Measurements from ENCODE around the gene SLC25A3. TPM values are rescaled to one million over a fixed set of nuclear protein-coding genes. Genes with fewer than 3 reads are reported as not detected.
"Not testable (repeated sequence)": the region's sequence is repeated elsewhere in the genome, so short reads cannot be mapped to it uniquely, and the experiment has no call there.

The SLC25A3 gene
- total and polyA plus RNA-seq, 5 donors, result 961 to 1,403 (median 1,087) TPM

DNA sequence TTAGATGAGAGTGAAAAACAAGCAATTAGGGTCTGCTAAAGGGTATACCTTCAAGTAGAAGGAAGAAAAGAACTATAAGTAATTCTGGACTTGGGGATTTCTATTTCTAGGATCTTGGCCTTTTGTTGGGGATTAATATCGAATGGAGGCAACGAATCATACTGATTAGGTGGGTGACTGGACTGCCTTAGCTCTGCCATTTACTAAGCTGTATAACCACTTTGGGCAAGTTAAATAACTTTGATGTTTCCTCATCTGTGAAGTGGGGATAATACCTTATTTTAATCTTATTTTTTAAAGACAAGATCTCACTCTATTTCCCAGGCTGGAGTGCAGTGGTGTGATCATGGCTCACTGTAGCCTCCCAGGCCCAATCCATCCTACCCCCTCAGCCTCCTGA is 44.5 kb downstream of the SLC25A3 start:
- H3K4me3 ChIP-seq (ENCODE audit: low read length), result no peak overlapping the region
- ATAC-seq (no peak), DNase-seq (no peak)
- WGBS, result 96% methylated on average over 2 of the region's 2 CpGs
- H3K27me3 ChIP-seq (ENCODE audit: control insufficient read depth, insufficient read depth), result no peaks in the 10 kb centered on the region
- H3K9me3 ChIP-seq (ENCODE audit: control insufficient read depth, low read length), result no peaks in the 10 kb centered on the region
- intact Hi-C loops (cut with DNase I), result no loop called here
- H3K4me1 ChIP-seq (ENCODE audit: control insufficient read depth, insufficient read depth, low read length), result peaks cover 1% of the 10 kb centered on the region
- no peak overlapping the region for H3K27ac ChIP-seq (ENCODE audit: low read length)

DNA sequence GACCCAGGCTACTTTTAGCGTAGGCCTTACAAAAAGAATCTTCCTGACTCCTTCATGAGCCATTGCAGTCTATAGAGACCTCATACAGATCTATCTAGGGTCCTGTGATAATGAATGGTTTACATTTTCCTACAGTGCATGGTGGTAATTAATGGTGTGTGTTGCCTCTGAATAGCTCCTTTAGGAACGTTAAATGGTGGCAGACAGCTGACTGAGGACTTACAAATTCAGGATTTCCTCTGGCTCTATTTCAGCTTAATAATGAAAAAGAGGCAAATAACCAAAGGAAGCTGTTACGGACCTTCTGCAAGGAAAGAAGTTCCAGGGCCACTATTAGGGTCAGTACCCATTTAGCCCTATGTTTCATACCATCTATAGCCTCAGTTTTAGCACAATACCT is 46.0 kb downstream of the SLC25A3 start:
- Histone ChIP-seq H3K4me3 (ENCODE audit: low read length) (no peak overlapping the region), H3K27ac (ENCODE audit: low read length) (no peak overlapping the region), H3K27me3 (ENCODE audit: control insufficient read depth, insufficient read depth) (no peaks in the 10 kb centered on the region), H3K9me3 (ENCODE audit: control insufficient read depth, low read length) (no peaks in the 10 kb centered on the region), H3K4me1 (ENCODE audit: control insufficient read depth, insufficient read depth, low read length) (peaks cover 1% of the 10 kb centered on the region)
- intact Hi-C loops (cut with DNase I), result no loop called here
- ATAC-seq (no peak), DNase-seq (no peak)
- WGBS, result 70% methylated on average over 3 of the region's 3 CpGs

- 96% methylated on average over 5 of the region's 5 CpGs for WGBS
- intact Hi-C loops (cut with DNase I), result loop anchor here in 2 of 4 donors (10.0 kb wide), 1 partner anchor 48 kb away; the partner anchor contains the start of gene SLC25A3 (in 2 of the 2)
- not testable (repeated sequence) for H3K27ac ChIP-seq (ENCODE audit: low read length); H3K4me1 ChIP-seq (ENCODE audit: control insufficient read depth, insufficient read depth, low read length); ATAC-seq; DNase-seq; H3K4me3 ChIP-seq (ENCODE audit: low read length); H3K27me3 ChIP-seq (ENCODE audit: control insufficient read depth, insufficient read depth); H3K9me3 ChIP-seq (ENCODE audit: control insufficient read depth, low read length)
Measured at GRCh38 chr12:98642801-98643200, 49.3 kb downstream of the SLC25A3 start.

DNA sequence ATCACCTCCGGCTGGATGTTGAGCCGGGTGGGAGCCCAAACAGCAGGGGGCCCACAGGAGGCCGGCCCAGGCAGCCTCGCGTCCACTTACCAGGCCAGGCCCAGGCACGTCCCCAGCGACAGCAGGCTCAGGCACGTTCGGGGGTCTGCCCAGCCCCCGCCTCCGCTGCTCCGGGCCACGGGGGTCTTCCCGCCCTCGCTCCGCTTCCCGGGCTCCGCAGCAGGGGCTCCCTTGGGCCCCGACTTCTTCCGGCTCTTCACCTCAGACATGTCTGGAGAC is 50.9 kb downstream of the SLC25A3 start:
- no peaks in the 10 kb centered on the region for H3K9me3 ChIP-seq (ENCODE audit: control insufficient read depth, low read length)
- no peaks in the 10 kb centered on the region for H3K4me1 ChIP-seq (ENCODE audit: control insufficient read depth, insufficient read depth, low read length)
- ATAC-seq (peak; percentile 27 to 64), DNase-seq (peak in 2 of 3 donors; percentile 53 to 78)
- H3K4me3 ChIP-seq (ENCODE audit: low read length), result peak overlapping the region; percentile 93
- no peaks in the 10 kb centered on the region for H3K27me3 ChIP-seq (ENCODE audit: control insufficient read depth, insufficient read depth)
- intact Hi-C loops (cut with DNase I), result loop anchor here in 2 of 4 donors (10.0 kb wide), 1 partner anchor 50 kb away; the partner anchor contains the start of gene SLC25A3 (in 2 of the 2)
- peak overlapping the region; percentile 31 for H3K27ac ChIP-seq (ENCODE audit: low read length)
- WGBS, result under 1% methylated on average over 20 of the region's 20 CpGs

- peak within 1 kb of the TSS; percentile 93 for H3K4me3 ChIP-seq (ENCODE audit: low read length)
- WGBS, result under 1% methylated on average over 91 of the region's 91 CpGs
- peak; percentile 99 to 100 (median 99) for DNase-seq
- no peaks in the 10 kb centered on the region for H3K27me3 ChIP-seq (ENCODE audit: control insufficient read depth, insufficient read depth)
- H3K9me3 ChIP-seq (ENCODE audit: control insufficient read depth, low read length), result no peaks in the 10 kb centered on the region
- H3K4me1 ChIP-seq (ENCODE audit: control insufficient read depth, insufficient read depth, low read length), result no peaks in the 10 kb centered on the region
- intact Hi-C loops (cut with DNase I), result loop anchor here in 2 of 4 donors (10.0 kb wide), 1 partner anchor 50 kb away; the partner anchor contains the start of gene SLC25A3 (in 2 of the 2)
- peak within 1 kb of the TSS; percentile 53 for H3K27ac ChIP-seq (ENCODE audit: low read length)
- peak; percentile 99 for ATAC-seq
Measured at GRCh38 chr12:98644712-98645571, 51.5 kb downstream of the SLC25A3 start, which contains the start of the genes APAF1 and IKBIP. APAF1 (plus strand) TSS chr12:98645290; CDS start chr12:98648360, 3,070 bp downstream. IKBIP (minus strand) TSS chr12:98644788; CDS start chr12:98644701, 87 bp downstream.

DNA sequence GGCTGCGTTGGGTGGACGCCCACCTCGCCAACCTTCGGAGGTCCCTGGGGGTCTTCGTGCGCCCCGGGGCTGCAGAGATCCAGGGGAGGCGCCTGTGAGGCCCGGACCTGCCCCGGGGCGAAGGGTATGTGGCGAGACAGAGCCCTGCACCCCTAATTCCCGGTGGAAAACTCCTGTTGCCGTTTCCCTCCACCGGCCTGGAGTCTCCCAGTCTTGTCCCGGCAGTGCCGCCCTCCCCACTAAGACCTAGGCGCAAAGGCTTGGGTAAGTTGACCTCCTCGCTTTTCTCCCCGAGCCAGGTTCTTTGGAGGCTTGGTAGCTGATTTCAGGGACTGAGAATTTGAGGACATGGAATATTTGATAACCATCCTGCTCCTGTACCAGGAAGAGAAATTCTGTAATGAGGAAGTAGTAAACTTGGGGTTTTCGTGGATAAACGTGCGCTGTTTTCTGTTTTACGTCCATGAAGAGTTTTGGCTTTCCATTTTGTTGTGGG is 52.1 kb downstream of the SLC25A3 start:
- intact Hi-C loops (cut with DNase I), result loop anchor here in 2 of 4 donors (10.0 kb wide), 1 partner anchor 51 kb away; the partner anchor contains the start of gene SLC25A3 (in 2 of the 2)
- ATAC-seq (peak; percentile 14 to 30), DNase-seq (peak in 1 of 3 donors; percentile 42)
- Histone ChIP-seq H3K27ac (ENCODE audit: low read length) (peak overlapping the region; percentile 53), H3K4me3 (ENCODE audit: low read length) (peak overlapping the region; percentile 93), H3K9me3 (ENCODE audit: control insufficient read depth, low read length) (no peaks in the 10 kb centered on the region), H3K4me1 (ENCODE audit: control insufficient read depth, insufficient read depth, low read length) (no peaks in the 10 kb centered on the region), H3K27me3 (ENCODE audit: control insufficient read depth, insufficient read depth) (no peaks in the 10 kb centered on the region)
- under 1% methylated on average over 24 of the region's 24 CpGs for WGBS

- intact Hi-C loops (cut with DNase I), result loop anchor here in 2 of 4 donors (10.0 kb wide), 1 partner anchor 52 kb away; the partner anchor contains the start of gene SLC25A3 (in 2 of the 2)
- Histone ChIP-seq H3K9me3 (ENCODE audit: control insufficient read depth, low read length) (no peaks in the 10 kb centered on the region), H3K4me1 (ENCODE audit: control insufficient read depth, insufficient read depth, low read length) (no peaks in the 10 kb centered on the region), H3K4me3 (ENCODE audit: low read length) (peak overlapping the region; percentile 93), H3K27me3 (ENCODE audit: control insufficient read depth, insufficient read depth) (no peaks in the 10 kb centered on the region), H3K27ac (ENCODE audit: low read length) (no peak overlapping the region)
- no peak for DNase-seq
- ATAC-seq, result no peak
- WGBS, result 8% methylated on average over 8 of the region's 8 CpGs
Measured at GRCh38 chr12:98646294-98647090, 53.0 kb downstream of the SLC25A3 start.

- Histone ChIP-seq H3K27me3 (ENCODE audit: control insufficient read depth, insufficient read depth) (no peaks in the 10 kb centered on the region), H3K4me3 (ENCODE audit: low read length) (no peak overlapping the region), H3K9me3 (ENCODE audit: control insufficient read depth, low read length) (no peaks in the 10 kb centered on the region), H3K4me1 (ENCODE audit: control insufficient read depth, insufficient read depth, low read length) (no peaks in the 10 kb centered on the region), H3K27ac (ENCODE audit: low read length) (no peak overlapping the region)
- ATAC-seq (no peak), DNase-seq (no peak)
- intact Hi-C loops (cut with DNase I), result loop anchor here in 3 of 4 donors (5.0 to 10.0 kb wide), 2 partner anchors 84 to 87 kb away; no protein-coding TSS in a partner anchor
Measured at GRCh38 chr12:98651328-98651727, 57.8 kb downstream of the SLC25A3 start.

DNA sequence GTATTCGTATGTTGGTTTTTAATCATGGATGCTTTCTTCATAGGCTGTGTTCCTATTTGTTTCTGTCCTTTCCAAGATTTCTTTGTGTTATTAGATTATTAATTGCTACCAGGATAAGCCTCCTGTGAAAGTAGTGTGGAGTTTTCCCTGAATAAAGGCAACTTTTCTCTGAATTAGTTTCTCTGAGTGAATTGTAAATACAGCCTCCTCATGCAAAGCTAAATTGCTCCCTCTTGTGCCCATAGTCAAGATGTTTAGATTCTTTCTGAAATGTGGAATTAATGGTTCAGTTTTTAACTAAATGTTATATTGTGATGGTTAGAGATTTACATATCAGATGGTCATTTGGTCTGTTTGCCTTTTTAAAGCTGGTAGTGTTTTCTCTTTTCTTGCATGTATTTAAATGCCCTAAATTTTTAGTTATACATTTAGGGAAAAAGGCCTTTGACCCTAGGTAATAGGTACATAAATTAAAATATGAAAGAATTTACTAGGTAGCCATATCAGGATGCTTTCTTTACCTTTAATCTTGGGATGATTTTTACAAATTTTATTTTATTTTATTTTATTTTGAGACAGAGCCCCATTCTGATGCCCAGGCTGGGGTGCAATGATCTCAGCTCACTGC is 60.5 kb downstream of the SLC25A3 start:
- Histone ChIP-seq H3K4me3 (ENCODE audit: low read length) (no peak overlapping the region), H3K27me3 (ENCODE audit: control insufficient read depth, insufficient read depth) (no peaks in the 10 kb centered on the region), H3K9me3 (ENCODE audit: control insufficient read depth, low read length) (no peaks in the 10 kb centered on the region), H3K27ac (ENCODE audit: low read length) (no peak overlapping the region), H3K4me1 (ENCODE audit: control insufficient read depth, insufficient read depth, low read length) (no peaks in the 10 kb centered on the region)
- no peak for ATAC-seq
- 84% methylated on average over 1 of the region's 1 CpG for WGBS
- intact Hi-C loops (cut with DNase I), result loop anchor here in 3 of 4 donors (5.0 to 10.0 kb wide), 2 partner anchors 87 to 89 kb away; no protein-coding TSS in a partner anchor
- DNase-seq, result no peak

Data from right cardiac atrium (tissue), 5 donors.